Measurements from ENCODE around the gene AUTS2. TPM values are rescaled to one million over a fixed set of nuclear protein-coding genes. Genes with fewer than 3 reads are reported as not detected.
"Not testable (repeated sequence)": the region's sequence is repeated elsewhere in the genome, so short reads cannot be mapped to it uniquely, and the experiment has no call there.

AUTS2 gene
- polyA plus RNA-seq, 1 donor (not counting 4 experiments of a cell fraction or from before 2014, with no cell fraction given), result 4.7 TPM

- H3K4me2 ChIP-seq (ENCODE audit: control insufficient read depth, extremely low read depth, insufficient read depth, low read depth, low read length), result no peak overlapping the region
- FAIRE-seq (no peak), DNase-seq (ENCODE audit: low read depth, low spot score) (no peak)
- no peaks in the 10 kb centered on the region for H3K9me1 ChIP-seq (ENCODE audit: control insufficient read depth, extremely low read depth, insufficient read depth, low read length)
- H3K27me3 ChIP-seq (ENCODE audit: control insufficient read depth, extremely low read depth, insufficient read depth, low read length), result no peaks in the 10 kb centered on the region
- no peaks in the 10 kb centered on the region for H3K79me2 ChIP-seq (ENCODE audit: control insufficient read depth, insufficient read depth, low read length)
- no peaks in the 10 kb centered on the region for H3K36me3 ChIP-seq (ENCODE audit: control insufficient read depth in 2 of 2, extremely low read depth in 1 of 2, insufficient read depth in 2 of 2, low read length in 2 of 2)
- H3K9me3 ChIP-seq (ENCODE audit: control insufficient read depth, low read depth, low read length), result no peaks in the 10 kb centered on the region
- no peak overlapping the region for H3K27ac ChIP-seq (ENCODE audit: control insufficient read depth, insufficient read depth, low read length)
- no peaks in the 10 kb centered on the region for H4K20me1 ChIP-seq (ENCODE audit: control insufficient read depth, extremely low read depth, insufficient read depth, low read length)
- H3K4me3 ChIP-seq (ENCODE audit: control insufficient read depth in 2 of 3, extremely low read depth in 1 of 3, insufficient read depth in 2 of 3, low read depth in 1 of 3, low read length in 3 of 3), result no peak overlapping the region
- TF ChIP-seq EZH2 (IDR thresholded peaks at IDR 0.05; ENCODE audit: low read length), result no peak
- no peak overlapping the region for H3K9ac ChIP-seq (ENCODE audit: control insufficient read depth, extremely low read depth, insufficient read depth, low read length)
- H3K4me1 ChIP-seq (ENCODE audit: control insufficient read depth, extremely low read depth, insufficient read depth, low read length), result no peaks in the 10 kb centered on the region
- H2AFZ ChIP-seq (ENCODE audit: control insufficient read depth, low read length), result no peak overlapping the region
- dilution Hi-C loops (cut with MboI; ENCODE audit: extremely low pct_ligation_motif_present, low sequenced_read_pairs), result no loop called here
Observed at GRCh38 chr7:70360557-70360956, 762.3 kb downstream of the AUTS2 start.

GRCh38 chr7:70361821-70362220, 763.5 kb downstream of the AUTS2 start:
- FAIRE-seq (no peak), DNase-seq (ENCODE audit: low read depth, low spot score) (no peak)
- dilution Hi-C loops (cut with MboI; ENCODE audit: extremely low pct_ligation_motif_present, low sequenced_read_pairs), result no loop called here
- Histone ChIP-seq H3K4me1 (ENCODE audit: control insufficient read depth, extremely low read depth, insufficient read depth, low read length) (no peaks in the 10 kb centered on the region), H3K4me2 (ENCODE audit: control insufficient read depth, extremely low read depth, insufficient read depth, low read depth, low read length) (no peak overlapping the region), H4K20me1 (ENCODE audit: control insufficient read depth, extremely low read depth, insufficient read depth, low read length) (no peaks in the 10 kb centered on the region), H2AFZ (ENCODE audit: control insufficient read depth, low read length) (no peak overlapping the region), H3K27me3 (ENCODE audit: control insufficient read depth, extremely low read depth, insufficient read depth, low read length) (no peaks in the 10 kb centered on the region), H3K9me1 (ENCODE audit: control insufficient read depth, extremely low read depth, insufficient read depth, low read length) (no peaks in the 10 kb centered on the region), H3K27ac (ENCODE audit: control insufficient read depth, insufficient read depth, low read length) (no peak overlapping the region), H3K4me3 (ENCODE audit: control insufficient read depth in 2 of 3, extremely low read depth in 1 of 3, insufficient read depth in 2 of 3, low read depth in 1 of 3, low read length in 3 of 3) (no peak overlapping the region), H3K79me2 (ENCODE audit: control insufficient read depth, insufficient read depth, low read length) (no peaks in the 10 kb centered on the region), H3K9me3 (ENCODE audit: control insufficient read depth, low read depth, low read length) (no peaks in the 10 kb centered on the region), H3K9ac (ENCODE audit: control insufficient read depth, extremely low read depth, insufficient read depth, low read length) (no peak overlapping the region), H3K36me3 (ENCODE audit: control insufficient read depth in 2 of 2, extremely low read depth in 1 of 2, insufficient read depth in 2 of 2, low read length in 2 of 2) (no peaks in the 10 kb centered on the region)
- TF ChIP-seq EZH2 (IDR thresholded peaks at IDR 0.05; ENCODE audit: low read length) (no peak), CTCF (optimal IDR thresholded peaks at IDR 0.05 in 1 of 3, IDR thresholded peaks at IDR 0.05 in 1 of 3, conservative IDR thresholded peaks at IDR 0.05 in 1 of 3; ENCODE audit: extremely low read depth in 1 of 3, insufficient read depth in 2 of 3, low read length in 3 of 3) (no peak)

- DNase-seq (ENCODE audit: low read depth, low spot score); H3K4me3 ChIP-seq (ENCODE audit: control insufficient read depth in 2 of 3, extremely low read depth in 1 of 3, insufficient read depth in 2 of 3, low read depth in 1 of 3, low read length in 3 of 3); H3K79me2 ChIP-seq (ENCODE audit: control insufficient read depth, insufficient read depth, low read length); H3K9me3 ChIP-seq (ENCODE audit: control insufficient read depth, low read depth, low read length); H3K9me1 ChIP-seq (ENCODE audit: control insufficient read depth, extremely low read depth, insufficient read depth, low read length); H2AFZ ChIP-seq (ENCODE audit: control insufficient read depth, low read length); dilution Hi-C loops (cut with MboI; ENCODE audit: extremely low pct_ligation_motif_present, low sequenced_read_pairs); H3K36me3 ChIP-seq (ENCODE audit: control insufficient read depth in 2 of 2, extremely low read depth in 1 of 2, insufficient read depth in 2 of 2, low read length in 2 of 2); H3K4me1 ChIP-seq (ENCODE audit: control insufficient read depth, extremely low read depth, insufficient read depth, low read length); H3K27me3 ChIP-seq (ENCODE audit: control insufficient read depth, extremely low read depth, insufficient read depth, low read length); H4K20me1 ChIP-seq (ENCODE audit: control insufficient read depth, extremely low read depth, insufficient read depth, low read length); H3K9ac ChIP-seq (ENCODE audit: control insufficient read depth, extremely low read depth, insufficient read depth, low read length); H3K4me2 ChIP-seq (ENCODE audit: control insufficient read depth, extremely low read depth, insufficient read depth, low read depth, low read length); H3K27ac ChIP-seq (ENCODE audit: control insufficient read depth, insufficient read depth, low read length); FAIRE-seq: not testable (repeated sequence)
Observed at GRCh38 chr7:70364393-70364792, 766.1 kb downstream of the AUTS2 start.
